ENCODE measurements around the gene ZNF296. TPM values are rescaled to one million over a fixed set of nuclear protein-coding genes. Genes with fewer than 3 reads are reported as not detected.
A peak's percentile ranks its signal among the peaks of the same experiment; 100 is the strongest.
"Not testable (repeated sequence)": the region's sequence is repeated elsewhere in the genome, so short reads cannot be mapped to it uniquely, and the experiment has no call there.

ZNF296 gene
- total RNA-seq, 1 donor from 2014 or later, result 1.7 TPM

- Histone ChIP-seq H3K4me3 (no peak overlapping the region), H3K27ac (no peak overlapping the region), H3K36me3 (no peaks in the 10 kb centered on the region), H3K9me3 (no peaks in the 10 kb centered on the region), H3K27me3 (no peaks in the 10 kb centered on the region), H3K4me1 (peaks cover 12% of the 10 kb centered on the region)
- ATAC-seq, result no peak
- DNase-seq, result no peak
- no peak for TF ChIP-seq CTCF (IDR thresholded peaks at IDR 0.05)
- intact Hi-C loops (cut with DNase I), result no loop called here
Measured at GRCh38 chr19:45121827-45122345, 45.6 kb upstream of the ZNF296 start.

DNA sequence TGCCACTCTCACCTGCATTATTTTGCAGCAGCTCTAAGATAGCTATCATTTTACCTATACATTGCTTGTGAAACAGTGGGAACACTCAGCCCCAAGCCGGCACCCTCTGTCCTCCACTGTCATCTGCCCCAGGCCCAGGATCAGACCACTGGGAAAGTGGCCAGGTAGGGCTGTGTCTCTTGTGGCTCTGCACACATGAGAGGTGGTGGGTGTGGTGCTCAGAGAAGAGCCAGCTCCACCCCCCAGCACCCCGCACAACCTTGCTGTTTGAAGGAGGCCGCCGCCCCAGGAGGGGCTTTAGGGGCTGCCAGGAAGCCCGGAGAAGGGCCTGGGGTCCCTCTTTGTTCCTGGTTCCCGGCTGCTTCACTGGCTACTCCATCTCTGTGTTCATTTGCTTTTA, 43.3 kb upstream of the ZNF296 start:
- TF ChIP-seq CTCF (IDR thresholded peaks at IDR 0.05), result no peak
- Histone ChIP-seq H3K27ac (no peak overlapping the region), H3K36me3 (no peaks in the 10 kb centered on the region), H3K27me3 (no peaks in the 10 kb centered on the region), H3K9me3 (no peaks in the 10 kb centered on the region), H3K4me1 (peaks cover 9% of the 10 kb centered on the region), H3K4me3 (no peak overlapping the region)
- DNase-seq (no peak), ATAC-seq (no peak)
- intact Hi-C loops (cut with DNase I), result no loop called here

GRCh38 chr19:45118591-45119355, 42.5 kb upstream of the ZNF296 start:
- H3K27me3 ChIP-seq; H3K27ac ChIP-seq; H3K36me3 ChIP-seq; intact Hi-C loops (cut with DNase I); DNase-seq; H3K4me1 ChIP-seq; H3K4me3 ChIP-seq; ATAC-seq; H3K9me3 ChIP-seq: not testable (repeated sequence)

GRCh38 chr19:45118106-45118505, 41.8 kb upstream of the ZNF296 start:
- Histone ChIP-seq H3K4me3 (no peak overlapping the region), H3K4me1 (peaks cover 12% of the 10 kb centered on the region), H3K36me3 (no peaks in the 10 kb centered on the region), H3K9me3 (no peaks in the 10 kb centered on the region), H3K27ac (no peak overlapping the region), H3K27me3 (no peaks in the 10 kb centered on the region)
- DNase-seq (no peak), ATAC-seq (no peak)
- no peak for TF ChIP-seq CTCF (IDR thresholded peaks at IDR 0.05)
- intact Hi-C loops (cut with DNase I), result no loop called here

GRCh38 chr19:45117671-45118070, 41.4 kb upstream of the ZNF296 start:
- Histone ChIP-seq H3K27ac (no peak overlapping the region), H3K27me3 (no peaks in the 10 kb centered on the region), H3K4me3 (no peak overlapping the region), H3K36me3 (no peaks in the 10 kb centered on the region), H3K4me1 (peaks cover 12% of the 10 kb centered on the region), H3K9me3 (no peaks in the 10 kb centered on the region)
- intact Hi-C loops (cut with DNase I), result no loop called here
- no peak for TF ChIP-seq CTCF (IDR thresholded peaks at IDR 0.05)
- no peak for DNase-seq
- ATAC-seq, result no peak

GRCh38 chr19:45117167-45117594, 40.9 kb upstream of the ZNF296 start:
- TF ChIP-seq CTCF (IDR thresholded peaks at IDR 0.05), result no peak
- H3K4me3 ChIP-seq, result no peak overlapping the region
- H3K27me3 ChIP-seq, result no peaks in the 10 kb centered on the region
- intact Hi-C loops (cut with DNase I), result no loop called here
- H3K27ac ChIP-seq, result no peak overlapping the region
- peaks cover 12% of the 10 kb centered on the region for H3K4me1 ChIP-seq
- peak; percentile 74 for ATAC-seq
- no peaks in the 10 kb centered on the region for H3K36me3 ChIP-seq
- peak; percentile 80 for DNase-seq
- H3K9me3 ChIP-seq, result no peaks in the 10 kb centered on the region
